Nephron (organoid): ENCODE results near the gene PRKD1.

ENCODE experiments used
- H3K27ac Mint-ChIP-seq, 3 experiments: 2 replicates each; pipeline ENCODE4 v1.8.0; 2020; ENCODE audit warnings: mixed read lengths in 3 of 3, mild to moderate bottlenecking in 2 of 3, moderate library complexity in 1 of 3
- H3K27me3 Mint-ChIP-seq: 2 replicates; pipeline ENCODE4 v1.8.0; 2021; ENCODE audit warnings: low read depth, mild to moderate bottlenecking, moderate library complexity, mixed read lengths
- H3K36me3 Mint-ChIP-seq: 2 replicates; pipeline ENCODE4 v1.8.0; 2020; ENCODE audit warnings: low read depth, mixed read lengths
- H3K4me1 Mint-ChIP-seq: 2 replicates; pipeline ENCODE4 v1.8.0; 2020; ENCODE audit warnings: mixed read lengths
- H3K4me3 Mint-ChIP-seq, 3 experiments: 2 replicates each; pipeline ENCODE4 v1.8.0; 2020; ENCODE audit warnings: mild to moderate bottlenecking in 3 of 3, mixed read lengths in 3 of 3, moderate library complexity in 2 of 3
- H3K9me3 Mint-ChIP-seq: 2 replicates; pipeline ENCODE4 v1.8.0; 2020; ENCODE audit warnings: mixed read lengths
- CTCF ChIP-seq, 3 experiments: fragments of 200-600 bp; sonication (generic); IDR thresholded peaks; one replicate each; pipeline ENCODE4 v1.5.0; 2021; ENCODE audit warnings: antibody characterized with exemption in 3 of 3; ENCODE audit not compliant: unreplicated experiment in 3 of 3

Gene PRKD1

DNA sequence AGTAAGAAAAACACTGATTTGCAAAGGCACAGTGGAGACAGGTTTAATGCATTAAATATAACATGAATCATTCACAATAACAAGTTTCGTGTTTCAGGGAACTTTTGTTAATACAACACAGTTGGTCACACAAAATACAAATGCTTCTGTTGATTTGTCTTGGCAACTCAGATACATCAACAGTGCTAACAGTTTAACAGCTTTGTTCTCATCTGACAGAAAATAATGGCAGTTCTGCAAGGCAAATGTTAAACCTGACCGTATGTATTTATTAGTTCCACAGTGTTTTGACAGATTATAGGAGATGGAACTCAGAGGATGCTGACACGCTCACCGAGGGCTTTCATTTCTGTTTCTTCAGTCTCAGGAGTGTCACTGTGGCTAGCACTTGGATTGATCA lies 350.7 kb downstream of the PRKD1 start:
- Mint-ChIP-seq H3K27ac (no peak overlapping the region), H3K27me3 (no peaks in the 10 kb centered on the region), H3K4me1 (no peaks in the 10 kb centered on the region), H3K4me3 (no peak overlapping the region), H3K9me3 (peaks cover 13% of the 10 kb centered on the region), H3K36me3 (peaks cover 4% of the 10 kb centered on the region)
- no peak for TF ChIP-seq CTCF (IDR thresholded peaks at IDR 0.05; ENCODE audit: unreplicated experiment in 3 of 3)

DNA sequence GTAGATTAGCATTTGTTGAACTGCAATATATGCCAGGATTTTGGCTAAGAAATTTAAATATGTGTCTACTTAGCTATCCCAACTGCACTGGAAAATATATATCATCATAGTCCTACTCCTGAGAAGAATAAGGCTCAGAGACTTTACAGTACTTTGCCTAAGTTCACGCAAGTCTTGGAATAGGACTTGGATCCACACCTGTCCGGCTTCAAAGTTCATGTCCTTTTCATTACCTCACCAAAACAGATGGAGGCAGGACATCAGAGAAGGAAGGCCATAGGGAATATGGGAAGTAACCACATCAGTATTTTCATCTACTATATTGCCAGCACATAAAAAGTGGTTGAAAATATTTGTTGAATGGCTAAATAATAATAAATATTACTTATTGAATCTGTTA lies 358.5 kb downstream of the PRKD1 start:
- H3K27ac Mint-ChIP-seq, result no peak overlapping the region
- no peak for TF ChIP-seq CTCF (IDR thresholded peaks at IDR 0.05; ENCODE audit: unreplicated experiment in 3 of 3)
- H3K9me3 Mint-ChIP-seq, result peaks cover 33% of the 10 kb centered on the region
- no peak overlapping the region for H3K4me3 Mint-ChIP-seq
- peaks cover 5% of the 10 kb centered on the region for H3K4me1 Mint-ChIP-seq
- H3K27me3 Mint-ChIP-seq, result no peaks in the 10 kb centered on the region
- no peaks in the 10 kb centered on the region for H3K36me3 Mint-ChIP-seq

GRCh38 chr14:29566194-29566593 lies 361.5 kb downstream of the PRKD1 start:
- Mint-ChIP-seq H3K36me3 (no peaks in the 10 kb centered on the region), H3K4me3 (no peak overlapping the region)

DNA sequence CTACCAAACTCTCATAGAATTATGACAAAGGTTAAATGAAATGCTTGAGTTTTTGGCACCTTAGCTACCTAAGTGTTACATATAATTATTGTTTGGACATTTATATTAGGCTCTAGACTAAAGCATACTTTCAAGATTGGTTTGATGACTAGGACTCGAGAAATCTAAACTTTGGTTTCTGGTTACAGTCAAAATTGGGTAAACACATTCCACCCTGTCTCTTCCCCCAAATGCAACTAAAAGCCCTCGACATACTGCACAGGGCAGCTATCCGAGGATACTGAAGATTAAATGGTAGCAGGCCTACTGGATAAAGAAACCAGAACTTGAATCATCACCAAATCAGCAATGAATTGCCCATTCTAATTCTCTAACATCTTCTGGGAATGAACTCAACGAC lies 369.1 kb downstream of the PRKD1 start:
- no peaks in the 10 kb centered on the region for H3K9me3 Mint-ChIP-seq
- no peaks in the 10 kb centered on the region for H3K27me3 Mint-ChIP-seq
- H3K4me1 Mint-ChIP-seq, result no peaks in the 10 kb centered on the region
- H3K36me3 Mint-ChIP-seq, result no peaks in the 10 kb centered on the region
- no peak for TF ChIP-seq CTCF (IDR thresholded peaks at IDR 0.05; ENCODE audit: unreplicated experiment in 3 of 3)
- no peak overlapping the region for H3K27ac Mint-ChIP-seq
- no peak overlapping the region for H3K4me3 Mint-ChIP-seq

More at GRCh38 chr14:29566194-29566593, 361.5 kb downstream of the PRKD1 start:
- Mint-ChIP-seq H3K27ac (no peak overlapping the region), H3K27me3 (no peaks in the 10 kb centered on the region), H3K9me3 (peaks cover 18% of the 10 kb centered on the region), H3K4me1 (peaks cover 5% of the 10 kb centered on the region)
- TF ChIP-seq CTCF (IDR thresholded peaks at IDR 0.05; ENCODE audit: unreplicated experiment in 3 of 3), result no peak

- H3K4me1 Mint-ChIP-seq, result no peaks in the 10 kb centered on the region
- no peaks in the 10 kb centered on the region for H3K36me3 Mint-ChIP-seq
- H3K4me3 Mint-ChIP-seq, result no peak overlapping the region
- no peaks in the 10 kb centered on the region for H3K9me3 Mint-ChIP-seq
- H3K27ac Mint-ChIP-seq, result no peak overlapping the region
- TF ChIP-seq CTCF (IDR thresholded peaks at IDR 0.05; ENCODE audit: unreplicated experiment in 3 of 3), result no peak
- no peaks in the 10 kb centered on the region for H3K27me3 Mint-ChIP-seq
Observed at GRCh38 chr14:29554335-29554734, 373.3 kb downstream of the PRKD1 start.

DNA sequence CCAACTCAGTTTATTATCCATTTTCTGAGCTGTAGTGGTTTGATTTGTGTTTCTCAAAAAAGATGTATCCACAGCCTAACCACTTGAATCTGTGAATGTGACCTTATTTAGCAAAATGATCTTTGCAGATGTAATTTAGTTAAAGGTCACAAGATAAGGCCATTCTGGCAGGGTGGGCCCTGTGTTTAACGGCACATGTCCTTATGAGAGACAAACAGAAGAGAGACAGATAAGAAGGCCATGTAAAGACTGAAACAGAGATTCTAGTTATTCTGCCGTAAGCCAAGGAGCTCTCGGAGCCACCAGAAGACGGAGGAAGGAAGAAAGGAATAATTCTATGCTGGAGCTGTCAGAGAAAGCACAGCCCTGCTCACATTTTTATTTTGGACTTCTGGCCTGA lies 374.2 kb downstream of the PRKD1 start:
- H3K4me3 Mint-ChIP-seq, result no peak overlapping the region
- H3K27ac Mint-ChIP-seq, result peak overlapping the region in 1 of 3 experiments; percentile 33
- no peaks in the 10 kb centered on the region for H3K36me3 Mint-ChIP-seq
- no peaks in the 10 kb centered on the region for H3K9me3 Mint-ChIP-seq
- no peak for TF ChIP-seq CTCF (IDR thresholded peaks at IDR 0.05; ENCODE audit: unreplicated experiment in 3 of 3)
- no peaks in the 10 kb centered on the region for H3K4me1 Mint-ChIP-seq
- no peaks in the 10 kb centered on the region for H3K27me3 Mint-ChIP-seq
